ENCODE measurements around the gene PPP1R3F. TPM values are rescaled to one million over a fixed set of nuclear protein-coding genes. Genes with fewer than 3 reads are reported as not detected.

The PPP1R3F gene
- total RNA-seq, 4 donors from 2014 or later, result 2.0 to 18.7 (median 2.8) TPM

DNA sequence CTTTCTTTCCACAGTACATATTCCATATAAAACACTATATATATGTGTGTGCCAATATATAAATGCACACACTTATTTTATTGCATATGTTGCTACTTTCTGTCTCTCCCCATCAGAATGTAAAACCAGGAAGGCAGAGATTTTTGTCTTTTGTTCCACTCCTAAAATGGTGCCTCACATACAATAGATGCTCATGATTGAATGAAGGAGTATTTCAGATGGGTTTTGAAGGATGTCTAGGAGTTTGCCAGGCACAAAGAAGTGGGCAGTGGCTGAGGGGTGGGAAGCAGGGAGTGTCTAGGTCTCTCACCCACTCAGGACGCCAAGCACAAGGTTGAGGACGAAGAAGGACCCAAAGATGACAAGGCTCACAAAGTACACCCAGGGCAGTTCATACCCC is 41.9 kb upstream of the PPP1R3F start:
- H3K27me3 ChIP-seq, result no peaks in the 10 kb centered on the region
- in situ Hi-C loops (cut with MboI; ENCODE audit: low pct_ligation_motif_present in 1 of 4, low pct_unique_long_range_greater_than_20kb in 1 of 4, low sequenced_read_pairs in 3 of 4), result no loop called here
- H3K27ac ChIP-seq, result no peak overlapping the region
- no peak for DNase-seq
- H3K4me3 ChIP-seq, result no peak overlapping the region
- WGBS, 2 donors (ENCODE audit: low coverage in 1 of 2), result 57% methylated on average over 2 of the region's 2 CpGs; no CpG with 5 or more reads in 1 of the 2 donors
- H3K4me1 ChIP-seq, result no peaks in the 10 kb centered on the region
- TF ChIP-seq POLR2AphosphoS5 (IDR thresholded peaks at IDR 0.05), result no peak
- TF ChIP-seq, protein P1, sequence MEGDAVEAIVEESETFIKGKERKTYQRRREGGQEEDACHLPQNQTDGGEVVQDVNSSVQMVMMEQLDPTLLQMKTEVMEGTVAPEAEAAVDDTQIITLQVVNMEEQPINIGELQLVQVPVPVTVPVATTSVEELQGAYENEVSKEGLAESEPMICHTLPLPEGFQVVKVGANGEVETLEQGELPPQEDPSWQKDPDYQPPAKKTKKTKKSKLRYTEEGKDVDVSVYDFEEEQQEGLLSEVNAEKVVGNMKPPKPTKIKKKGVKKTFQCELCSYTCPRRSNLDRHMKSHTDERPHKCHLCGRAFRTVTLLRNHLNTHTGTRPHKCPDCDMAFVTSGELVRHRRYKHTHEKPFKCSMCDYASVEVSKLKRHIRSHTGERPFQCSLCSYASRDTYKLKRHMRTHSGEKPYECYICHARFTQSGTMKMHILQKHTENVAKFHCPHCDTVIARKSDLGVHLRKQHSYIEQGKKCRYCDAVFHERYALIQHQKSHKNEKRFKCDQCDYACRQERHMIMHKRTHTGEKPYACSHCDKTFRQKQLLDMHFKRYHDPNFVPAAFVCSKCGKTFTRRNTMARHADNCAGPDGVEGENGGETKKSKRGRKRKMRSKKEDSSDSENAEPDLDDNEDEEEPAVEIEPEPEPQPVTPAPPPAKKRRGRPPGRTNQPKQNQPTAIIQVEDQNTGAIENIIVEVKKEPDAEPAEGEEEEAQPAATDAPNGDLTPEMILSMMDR (IDR thresholded peaks at IDR 0.05), result no peak
- TF ChIP-seq EP300 (IDR thresholded peaks at IDR 0.05; ENCODE audit: low read depth), result no peak
- TF ChIP-seq POLR2A (IDR thresholded peaks at IDR 0.05), result no peak
- no peaks in the 10 kb centered on the region for H3K36me3 ChIP-seq
- intact Hi-C loops (cut with DNase I; ENCODE audit: low total_unique reads), result no loop called here
- H3K9me3 ChIP-seq, result no peaks in the 10 kb centered on the region

DNA sequence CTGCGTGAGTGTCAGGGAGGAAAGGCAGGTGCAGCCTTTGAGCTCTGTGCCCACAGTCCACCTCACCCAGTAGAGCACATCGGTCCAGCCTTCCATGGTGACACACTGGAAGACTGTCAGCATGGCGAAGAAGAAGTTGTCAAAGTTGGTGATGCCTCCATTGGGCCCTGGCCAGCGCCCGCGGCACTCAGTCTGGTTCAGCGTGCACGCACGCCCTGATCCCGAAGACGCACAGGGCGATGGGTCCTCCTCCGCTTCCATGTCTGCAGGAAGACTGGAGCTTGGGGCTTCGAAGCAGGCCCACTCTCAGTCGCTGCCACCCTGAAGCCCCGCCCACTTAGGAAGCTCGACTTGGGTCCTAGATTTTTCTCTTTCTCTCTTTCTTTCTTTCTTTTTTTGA is 41.4 kb upstream of the PPP1R3F start:
- DNase-seq, result no peak
- H3K36me3 ChIP-seq, result no peaks in the 10 kb centered on the region
- no peaks in the 10 kb centered on the region for H3K27me3 ChIP-seq
- intact Hi-C loops (cut with DNase I; ENCODE audit: low total_unique reads), result no loop called here
- H3K4me1 ChIP-seq, result no peaks in the 10 kb centered on the region
- no peaks in the 10 kb centered on the region for H3K9me3 ChIP-seq
- WGBS, 2 donors (ENCODE audit: low coverage in 1 of 2), result 94% methylated on average over 17 of the region's 17 CpGs; no CpG with 5 or more reads in 1 of the 2 donors
- no peak overlapping the region for H3K4me3 ChIP-seq
- H3K27ac ChIP-seq, result no peak overlapping the region
- in situ Hi-C loops (cut with MboI; ENCODE audit: low pct_ligation_motif_present in 1 of 4, low pct_unique_long_range_greater_than_20kb in 1 of 4, low sequenced_read_pairs in 3 of 4), result no loop called here
- TF ChIP-seq, protein P1 (IDR thresholded peaks at IDR 0.05), result no peak
- TF ChIP-seq EP300 (IDR thresholded peaks at IDR 0.05; ENCODE audit: low read depth), result no peak
- no peak for TF ChIP-seq POLR2AphosphoS5 (IDR thresholded peaks at IDR 0.05)
- no peak for TF ChIP-seq POLR2A (IDR thresholded peaks at IDR 0.05)

DNA sequence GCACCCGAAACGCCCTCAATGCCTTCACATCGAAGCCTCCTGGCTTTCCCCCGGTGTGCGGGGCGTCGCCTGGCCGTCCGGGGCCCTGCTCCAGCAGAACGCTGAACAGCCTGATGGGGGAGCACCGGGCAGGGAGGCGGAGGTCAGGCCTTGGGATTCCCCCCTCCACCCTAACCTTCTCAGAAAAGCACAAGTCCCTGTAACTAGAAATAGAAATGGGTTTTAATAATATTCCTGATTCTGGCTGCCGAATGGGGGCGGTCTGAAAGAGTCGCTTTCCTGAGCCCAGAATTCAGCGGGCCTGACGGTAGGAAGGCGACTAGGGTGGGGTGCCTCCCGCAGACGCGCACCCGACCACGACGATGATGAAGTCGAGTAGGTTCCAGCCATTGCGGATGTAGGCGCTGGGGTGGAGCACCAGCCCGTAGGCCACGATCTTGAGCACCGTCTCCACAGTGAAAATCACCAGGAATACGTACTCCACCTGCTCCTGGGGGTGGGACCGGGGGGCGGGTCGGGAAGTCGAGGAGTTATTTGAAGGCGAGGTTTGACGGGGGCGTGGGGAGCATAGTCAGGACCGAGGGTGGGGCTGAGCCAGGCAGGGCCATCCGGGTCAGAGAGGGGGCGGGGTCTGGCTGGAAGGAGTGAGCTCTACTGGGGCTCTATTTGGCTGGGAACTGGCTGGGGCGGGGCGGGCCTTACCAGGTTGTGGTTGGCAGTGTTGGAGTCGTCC is 38.9 kb upstream of the PPP1R3F start:
- no peaks in the 10 kb centered on the region for H3K36me3 ChIP-seq
- no peaks in the 10 kb centered on the region for H3K27me3 ChIP-seq
- in situ Hi-C loops (cut with MboI; ENCODE audit: low pct_ligation_motif_present in 1 of 4, low pct_unique_long_range_greater_than_20kb in 1 of 4, low sequenced_read_pairs in 3 of 4) (no loop called here), intact Hi-C loops (cut with DNase I; ENCODE audit: low total_unique reads) (no loop called here)
- H3K9me3 ChIP-seq, result no peaks in the 10 kb centered on the region
- 59% methylated on average over 43 of the region's 44 CpGs; no CpG with 5 or more reads in 1 of the 2 donors for WGBS, 2 donors (ENCODE audit: low coverage in 1 of 2)
- H3K4me3 ChIP-seq, result peak overlapping the region; percentile 2 to 47 (median 16)
- no peaks in the 10 kb centered on the region for H3K4me1 ChIP-seq
- peak overlapping the region; percentile 22 to 75 (median 60) for H3K27ac ChIP-seq
- TF ChIP-seq, protein P1 (IDR thresholded peaks at IDR 0.05), result peak in 1 of 5 experiments; percentile 20
- TF ChIP-seq POLR2A (IDR thresholded peaks at IDR 0.05), result peak; percentile 40
- no peak for TF ChIP-seq POLR2AphosphoS5 (IDR thresholded peaks at IDR 0.05)
- TF ChIP-seq EP300 (IDR thresholded peaks at IDR 0.05; ENCODE audit: low read depth), result no peak
- peak; percentile 86 for DNase-seq

DNA sequence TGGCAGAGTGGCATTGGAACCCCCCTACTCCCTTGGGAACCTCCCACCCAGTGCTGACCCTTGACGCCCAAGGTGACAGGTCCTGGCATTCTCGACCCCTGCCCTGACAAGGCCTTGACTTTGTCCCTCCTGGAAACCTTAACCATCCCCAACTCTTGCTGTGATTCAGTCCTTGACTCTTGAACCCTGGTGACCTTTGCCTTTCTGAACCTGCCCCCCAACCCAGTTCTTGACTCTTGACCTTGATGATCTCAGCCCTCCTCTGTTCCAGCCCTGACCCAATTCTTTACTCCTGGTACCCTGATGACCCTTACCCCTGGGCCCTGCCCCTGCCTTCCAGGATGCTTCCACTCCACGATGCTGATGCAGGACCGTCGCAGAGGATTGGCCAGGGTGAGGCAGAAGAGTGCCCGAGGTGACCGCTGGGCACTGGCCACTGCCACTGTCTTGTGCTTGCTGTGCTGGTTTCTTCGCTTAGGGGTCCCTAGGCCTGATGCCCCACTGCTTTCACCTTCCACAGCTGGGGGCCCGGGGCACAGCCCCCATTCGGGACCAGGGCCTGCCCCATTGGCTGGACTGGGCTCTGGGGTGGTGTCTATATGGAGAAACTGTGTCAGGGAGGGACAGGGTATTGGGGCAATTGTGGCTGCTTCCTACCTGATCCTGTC is 38.1 kb upstream of the PPP1R3F start:
- Histone ChIP-seq H3K9me3 (no peaks in the 10 kb centered on the region), H3K4me1 (peaks cover 0 to 6% (median 2%) of the 10 kb centered on the region in 4 donors), H3K27ac (peak overlapping the region in 3 of 4 donors; percentile 22 to 75 (median 53)), H3K4me3 (no peak overlapping the region), H3K36me3 (no peaks in the 10 kb centered on the region), H3K27me3 (no peaks in the 10 kb centered on the region)
- no peak for DNase-seq
- in situ Hi-C loops (cut with MboI; ENCODE audit: low pct_ligation_motif_present in 1 of 4, low pct_unique_long_range_greater_than_20kb in 1 of 4, low sequenced_read_pairs in 3 of 4), result no loop called here
- TF ChIP-seq, protein P1 (IDR thresholded peaks at IDR 0.05), result no peak
- no peak for TF ChIP-seq EP300 (IDR thresholded peaks at IDR 0.05; ENCODE audit: low read depth)
- TF ChIP-seq POLR2AphosphoS5 (IDR thresholded peaks at IDR 0.05), result no peak
- TF ChIP-seq POLR2A (IDR thresholded peaks at IDR 0.05), result no peak
- 85% methylated on average over 10 of the region's 10 CpGs; no CpG with 5 or more reads in 1 of the 2 donors for WGBS, 2 donors (ENCODE audit: low coverage in 1 of 2)
- intact Hi-C loops (cut with DNase I; ENCODE audit: low total_unique reads), result no loop called here

All from transverse colon (tissue), 4 donors.